Stimulated activated CD4-positive, alpha-beta T cell treated with anti-CD3 and anti-CD28 coated beads, Interleukin-15, amount 100 ng/mL, for 48 hours (primary cell): ENCODE data around the gene NT5M.

Experiments
- DNase-seq, 2 donors: peaks; one replicate each; pipeline ENCODE4 v3.0.0-alpha.2; 2020; ENCODE audit warnings: low read depth in 2 of 2

Gene NT5M

GRCh38 chr17:17354560-17355349, 51.6 kb downstream of the NT5M start:
- DNase-seq: peak; percentile 58 to 70

- no peak for DNase-seq
Observed at GRCh38 chr17:17355426-17355825, 52.3 kb downstream of the NT5M start.

GRCh38 chr17:17356149-17356930, 53.2 kb downstream of the NT5M start:
- DNase-seq: peak; percentile 43 to 63

GRCh38 chr17:17356931-17357270, 53.7 kb downstream of the NT5M start:
- no peak for DNase-seq

GRCh38 chr17:17358060-17358751, 55.0 kb downstream of the NT5M start:
- no peak for DNase-seq

GRCh38 chr17:17358866-17359265, 55.7 kb downstream of the NT5M start:
- DNase-seq: no peak

GRCh38 chr17:17359271-17359670, 56.1 kb downstream of the NT5M start:
- no peak for DNase-seq

- DNase-seq: no peak
Observed at GRCh38 chr17:17360087-17360730, 57.0 kb downstream of the NT5M start.

GRCh38 chr17:17361543-17361866, 58.3 kb downstream of the NT5M start:
- DNase-seq: no peak

- DNase-seq: no peak
Observed at GRCh38 chr17:17361867-17362539, 58.8 kb downstream of the NT5M start.

GRCh38 chr17:17362540-17362930, 59.4 kb downstream of the NT5M start:
- no peak for DNase-seq

GRCh38 chr17:17363638-17364337, 60.6 kb downstream of the NT5M start:
- no peak for DNase-seq

GRCh38 chr17:17364338-17364667, 61.1 kb downstream of the NT5M start:
- no peak for DNase-seq

GRCh38 chr17:17365476-17366110, 62.4 kb downstream of the NT5M start:
- no peak for DNase-seq

GRCh38 chr17:17366235-17366634, 63.1 kb downstream of the NT5M start:
- DNase-seq: no peak

- no peak for DNase-seq
Observed at GRCh38 chr17:17366941-17367875, 64.0 kb downstream of the NT5M start.

GRCh38 chr17:17367931-17368330, 64.8 kb downstream of the NT5M start:
- no peak for DNase-seq

- DNase-seq: no peak
Observed at GRCh38 chr17:17370711-17371110, 67.5 kb downstream of the NT5M start.

GRCh38 chr17:17372856-17373520, 69.8 kb downstream of the NT5M start:
- no peak for DNase-seq
